GM12874 (cell line): ENCODE results near the gene NAA40.

Experiments used
- TF ChIP-seq, protein P1 (sequence below): IDR thresholded peaks from 2 replicates; pipeline ENCODE4 v1.5.1; 2011; ENCODE audit warnings: low read depth, mild to moderate bottlenecking, control low read depth, low read length, moderate library complexity; ENCODE audit not compliant: insufficient read depth

The NAA40 gene

GRCh38 chr11:64004590-64004984 lies 65.8 kb downstream of the NAA40 start:
- TF ChIP-seq, protein P1, sequence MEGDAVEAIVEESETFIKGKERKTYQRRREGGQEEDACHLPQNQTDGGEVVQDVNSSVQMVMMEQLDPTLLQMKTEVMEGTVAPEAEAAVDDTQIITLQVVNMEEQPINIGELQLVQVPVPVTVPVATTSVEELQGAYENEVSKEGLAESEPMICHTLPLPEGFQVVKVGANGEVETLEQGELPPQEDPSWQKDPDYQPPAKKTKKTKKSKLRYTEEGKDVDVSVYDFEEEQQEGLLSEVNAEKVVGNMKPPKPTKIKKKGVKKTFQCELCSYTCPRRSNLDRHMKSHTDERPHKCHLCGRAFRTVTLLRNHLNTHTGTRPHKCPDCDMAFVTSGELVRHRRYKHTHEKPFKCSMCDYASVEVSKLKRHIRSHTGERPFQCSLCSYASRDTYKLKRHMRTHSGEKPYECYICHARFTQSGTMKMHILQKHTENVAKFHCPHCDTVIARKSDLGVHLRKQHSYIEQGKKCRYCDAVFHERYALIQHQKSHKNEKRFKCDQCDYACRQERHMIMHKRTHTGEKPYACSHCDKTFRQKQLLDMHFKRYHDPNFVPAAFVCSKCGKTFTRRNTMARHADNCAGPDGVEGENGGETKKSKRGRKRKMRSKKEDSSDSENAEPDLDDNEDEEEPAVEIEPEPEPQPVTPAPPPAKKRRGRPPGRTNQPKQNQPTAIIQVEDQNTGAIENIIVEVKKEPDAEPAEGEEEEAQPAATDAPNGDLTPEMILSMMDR, result no peak

GRCh38 chr11:64005691-64006090 lies 66.9 kb downstream of the NAA40 start:
- TF ChIP-seq, protein P1, result no peak

- TF ChIP-seq, protein P1, result no peak
Measured at GRCh38 chr11:64006398-64006797, 67.6 kb downstream of the NAA40 start.
